HCT116 (cell line): ENCODE data around the gene NDUFAF2. TPM values are rescaled to one million over a fixed set of nuclear protein-coding genes. Genes with fewer than 3 reads are reported as not detected.

Experiments used
- ATAC-seq: fragments of 200-7000 bp; cut with Tn5 transposase; 2 replicates; pipeline ENCODE4 v1.9.1; 2020; ENCODE audit warnings: mild to moderate bottlenecking, moderate library complexity
- BruUV-seq: library from RNA; stranded (reverse); fragments of 400-500 nt; replicated peaks from 2 replicates; lab custom pipeline; 2021; lab: Mats Ljungman, UMichigan
- CTCF ChIA-PET: fragments of 300-600 bp; sonication (Branson Sonifier 250); formaldehyde crosslinking; loops from one replicate; lab custom pipeline; 2021; ENCODE audit warnings: antibody characterized with exemption; lab: Charles Lee
- POLR2A ChIA-PET: fragments of 300-600, 350-600 bp; sonication (Branson Sonifier 250); formaldehyde crosslinking; loops from one replicate; lab custom pipeline; 2021; ENCODE audit warnings: antibody characterized with exemption; lab: Charles Lee
- RAD21 ChIA-PET, 2 experiments: fragments of 300-600 bp; sonication (Branson Sonifier 250); formaldehyde crosslinking; loops; one replicate each; lab custom pipeline; 2023; ENCODE audit warnings: low total read pairs in 2 of 2; ENCODE audit not compliant: uncharacterized antibody in 2 of 2, unreplicated experiment in 2 of 2, low non-redundant PET in 1 of 2; lab: Charles Lee
- DNase-seq: peaks from one replicate; pipeline ENCODE4 v3.0.0-alpha.2; 2010; ENCODE audit warnings: low read depth, low spot score
- H2AFZ ChIP-seq: fragments of 200-600 bp; shearing (Covaris generic), sonication (generic); 2 replicates; pipeline ENCODE4 v1.6.1; 2017; ENCODE audit warnings: low read depth, mixed run types, mixed read lengths, antibody characterized with exemption, low read length; ENCODE audit not compliant: poor library complexity, severe bottlenecking
- H3K27ac ChIP-seq: 2 replicates; pipeline ENCODE4 v1.5.1; 2012; ENCODE audit warnings: low read depth, low read length
- H3K27me3 ChIP-seq: fragments of 200-600 bp; sonication (generic); 2 replicates; pipeline ENCODE4 v1.6.1; 2016; ENCODE audit warnings: mixed run types, low read length, mixed read lengths; ENCODE audit not compliant: insufficient read depth
- H3K36me3 ChIP-seq, 2 experiments: fragments of 200-500 bp in 1 of 2; fragments of 200-600 bp in 1 of 2; sonication (Bioruptor generic) in 1 of 2; sonication (generic) in 1 of 2; 2 replicates each; pipeline versions ENCODE4 v1.5.1 to v1.6.1; 2014 to 2016; ENCODE audit warnings: low read length in 2 of 2, inconsistent platforms in 1 of 2, mixed read lengths in 1 of 2, mixed run types in 1 of 2; ENCODE audit not compliant: insufficient read depth in 2 of 2, control insufficient read depth in 1 of 2
- H3K4me1 ChIP-seq, 2 experiments: fragments of 200-600 bp in 1 of 2; sonication (generic) in 1 of 2; 2 replicates each; pipeline versions ENCODE4 v1.5.1 to v1.6.1; 2012 to 2017; ENCODE audit warnings: low read length in 2 of 2, inconsistent platforms in 1 of 2, mild to moderate bottlenecking in 1 of 2, mixed read lengths in 1 of 2, mixed run types in 1 of 2, moderate library complexity in 1 of 2; ENCODE audit not compliant: insufficient read depth in 2 of 2, control insufficient read depth in 1 of 2
- H3K4me2 ChIP-seq: fragments of 200-600 bp; sonication (generic); 2 replicates; pipeline ENCODE4 v1.6.1; 2017; ENCODE audit warnings: mixed run types, low read length, mixed read lengths
- H3K4me3 ChIP-seq, 2 experiments: fragments of 200-600 bp in 1 of 2; sonication (generic) in 1 of 2; replicated peaks in 1 of 2; 2 replicates each; pipeline ENCODE4 v1.5.1; 2011 to 2016; ENCODE audit warnings: low read length in 2 of 2, control low read depth in 1 of 2, low read depth in 1 of 2, mild to moderate bottlenecking in 1 of 2, mixed read lengths in 1 of 2, mixed run types in 1 of 2
- H3K79me2 ChIP-seq: fragments of 200-600 bp; sonication (generic); 2 replicates; pipeline ENCODE4 v1.6.1; 2017; ENCODE audit warnings: mild to moderate bottlenecking, mixed run types, low read length, moderate library complexity, mixed read lengths; ENCODE audit not compliant: insufficient read depth
- H3K9ac ChIP-seq: fragments of 200-600 bp; sonication (generic); 2 replicates; pipeline ENCODE4 v1.6.1; 2016; ENCODE audit warnings: low read length, mixed read lengths
- H3K9me2 ChIP-seq: fragments of 200-600 bp; sonication (generic), shearing (Covaris generic); 2 replicates; pipeline ENCODE4 v1.6.1; 2017; ENCODE audit warnings: mixed run types, mild to moderate bottlenecking, moderate library complexity; ENCODE audit not compliant: insufficient read depth
- H3K9me3 ChIP-seq, 2 experiments: fragments of 200-500 bp in 1 of 2; fragments of 200-600 bp in 1 of 2; sonication (Bioruptor generic) in 1 of 2; sonication (generic) in 1 of 2; 2 replicates each; pipeline ENCODE4 v1.6.1; 2014 to 2017; ENCODE audit warnings: low read length in 2 of 2, mixed read lengths in 2 of 2, inconsistent platforms in 1 of 2, low read depth in 1 of 2, mild to moderate bottlenecking in 1 of 2, mixed run types in 1 of 2, moderate library complexity in 1 of 2; ENCODE audit not compliant: control insufficient read depth in 1 of 2, insufficient read depth in 1 of 2
- H4K20me1 ChIP-seq: fragments of 200-600 bp; sonication (generic), shearing (Covaris generic); 2 replicates; pipeline ENCODE4 v1.6.1; 2017; ENCODE audit warnings: mixed run types, mild to moderate bottlenecking, moderate library complexity; ENCODE audit not compliant: insufficient read depth
- CBX3 ChIP-seq: IDR thresholded peaks from 2 replicates; pipeline ENCODE4 v1.6.1; 2012; ENCODE audit warnings: low read depth
- CEBPB ChIP-seq: IDR thresholded peaks from 2 replicates; pipeline ENCODE4 v1.6.1; 2012; ENCODE audit warnings: low read depth
- ELF1 ChIP-seq: IDR thresholded peaks from 2 replicates; pipeline ENCODE4 v1.6.1; 2012; ENCODE audit warnings: low read depth, borderline replicate concordance
- EZH2 ChIP-seq: fragments of 200-600 bp; sonication (generic); IDR thresholded peaks from 2 replicates; pipeline ENCODE4 v1.6.1; 2017; ENCODE audit warnings: antibody characterized with exemption, mixed run types
- FOSL1 ChIP-seq: IDR thresholded peaks from 2 replicates; pipeline ENCODE4 v1.6.1; 2012; ENCODE audit warnings: low read depth
- POLR2AphosphoS5 ChIP-seq: IDR thresholded peaks from 2 replicates; pipeline ENCODE4 v1.6.1; 2011; ENCODE audit warnings: mild to moderate bottlenecking, low read depth, low read length, moderate library complexity
- intact Hi-C: fragments of 100-400 bp; cut with micrococcal nuclease; formaldehyde crosslinking; loops from 2 replicates; pipeline ENCODE4 v1.10.0; 2022
- total RNA-seq: library from RNA; stranded (reverse); gene quantifications from one replicate; pipeline ENCODE4 v1.2.1, GENCODE V29; 2021; ENCODE audit not compliant: unreplicated experiment
- TF ChIP-seq, protein P1 (sequence below), 3 experiments: fragments of 200-600 bp in 1 of 3; sonication (generic) in 1 of 3; IDR thresholded peaks in 2 of 3; conservative IDR thresholded peaks in 1 of 3; 2 replicates each; pipeline ENCODE4 v1.5.1; 2012 to 2017; ENCODE audit warnings: low read depth in 2 of 3, low read length in 2 of 3, antibody characterized with exemption in 1 of 3, borderline replicate concordance in 1 of 3, control low read depth in 1 of 3, mild to moderate bottlenecking in 1 of 3, mixed read lengths in 1 of 3, mixed run types in 1 of 3, moderate library complexity in 1 of 3; ENCODE audit not compliant: insufficient read depth in 1 of 3
- TF ChIP-seq, protein P2 (sequence below): IDR thresholded peaks from 2 replicates; pipeline ENCODE4 v1.6.1; 2012; ENCODE audit warnings: low read depth
- TF ChIP-seq, protein P3 (sequence below): IDR thresholded peaks from 2 replicates; pipeline ENCODE4 v1.6.1; 2012

NDUFAF2 gene
- total RNA-seq, 1 experiment from 2014 or later: 36.9 TPM

DNA sequence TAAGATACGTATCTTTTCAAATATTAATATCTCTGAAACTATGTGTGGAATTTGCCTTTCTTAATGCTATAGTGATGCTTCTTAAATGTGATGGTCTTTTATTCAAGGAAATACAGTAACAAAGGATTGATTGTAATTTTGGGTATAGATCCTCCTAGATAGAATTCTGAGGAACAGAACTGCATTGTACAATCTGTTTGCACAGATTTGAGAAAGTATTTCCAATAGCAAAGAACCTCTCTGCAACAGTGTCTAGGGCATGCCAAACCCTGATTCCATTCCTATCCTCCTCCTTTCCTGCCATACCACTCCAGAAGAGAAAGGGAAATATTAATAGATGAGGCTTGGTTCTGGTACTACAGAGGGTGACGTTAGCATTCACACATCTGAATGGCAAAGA lies 206.9 kb downstream of the NDUFAF2 start:
- Histone ChIP-seq H3K79me2 (0 out of 2 replicates have a peak, but pooled peaks cover 2% of the 10 kb centered on the region), H3K36me3 (0 out of 4 replicates have a peak, but pooled peaks cover 0 to 2% of the 10 kb centered on the region in 2 experiments), H3K4me3 (no peak overlapping the region), H3K4me1 (no peaks in the 10 kb centered on the region), H3K4me2 (no peak overlapping the region), H4K20me1 (no peaks in the 10 kb centered on the region), H3K9me2 (no peaks in the 10 kb centered on the region), H3K9me3 (no peaks in the 10 kb centered on the region), H3K9ac (no peak overlapping the region), H3K27ac (no peak overlapping the region), H2AFZ (no peak overlapping the region), H3K27me3 (no peaks in the 10 kb centered on the region)
- no TSS peak for BruUV-seq
- no peak for TF ChIP-seq CBX3
- TF ChIP-seq, protein P1, sequence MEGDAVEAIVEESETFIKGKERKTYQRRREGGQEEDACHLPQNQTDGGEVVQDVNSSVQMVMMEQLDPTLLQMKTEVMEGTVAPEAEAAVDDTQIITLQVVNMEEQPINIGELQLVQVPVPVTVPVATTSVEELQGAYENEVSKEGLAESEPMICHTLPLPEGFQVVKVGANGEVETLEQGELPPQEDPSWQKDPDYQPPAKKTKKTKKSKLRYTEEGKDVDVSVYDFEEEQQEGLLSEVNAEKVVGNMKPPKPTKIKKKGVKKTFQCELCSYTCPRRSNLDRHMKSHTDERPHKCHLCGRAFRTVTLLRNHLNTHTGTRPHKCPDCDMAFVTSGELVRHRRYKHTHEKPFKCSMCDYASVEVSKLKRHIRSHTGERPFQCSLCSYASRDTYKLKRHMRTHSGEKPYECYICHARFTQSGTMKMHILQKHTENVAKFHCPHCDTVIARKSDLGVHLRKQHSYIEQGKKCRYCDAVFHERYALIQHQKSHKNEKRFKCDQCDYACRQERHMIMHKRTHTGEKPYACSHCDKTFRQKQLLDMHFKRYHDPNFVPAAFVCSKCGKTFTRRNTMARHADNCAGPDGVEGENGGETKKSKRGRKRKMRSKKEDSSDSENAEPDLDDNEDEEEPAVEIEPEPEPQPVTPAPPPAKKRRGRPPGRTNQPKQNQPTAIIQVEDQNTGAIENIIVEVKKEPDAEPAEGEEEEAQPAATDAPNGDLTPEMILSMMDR (IDR thresholded peaks at IDR 0.05 in 2 of 3, conservative IDR thresholded peaks at IDR 0.05 in 1 of 3; ENCODE audit: borderline replicate concordance in 1 of 3, insufficient read depth in 1 of 3, low read depth in 2 of 3, low read length in 2 of 3): no peak
- no peak for TF ChIP-seq CEBPB
- TF ChIP-seq, protein P2, sequence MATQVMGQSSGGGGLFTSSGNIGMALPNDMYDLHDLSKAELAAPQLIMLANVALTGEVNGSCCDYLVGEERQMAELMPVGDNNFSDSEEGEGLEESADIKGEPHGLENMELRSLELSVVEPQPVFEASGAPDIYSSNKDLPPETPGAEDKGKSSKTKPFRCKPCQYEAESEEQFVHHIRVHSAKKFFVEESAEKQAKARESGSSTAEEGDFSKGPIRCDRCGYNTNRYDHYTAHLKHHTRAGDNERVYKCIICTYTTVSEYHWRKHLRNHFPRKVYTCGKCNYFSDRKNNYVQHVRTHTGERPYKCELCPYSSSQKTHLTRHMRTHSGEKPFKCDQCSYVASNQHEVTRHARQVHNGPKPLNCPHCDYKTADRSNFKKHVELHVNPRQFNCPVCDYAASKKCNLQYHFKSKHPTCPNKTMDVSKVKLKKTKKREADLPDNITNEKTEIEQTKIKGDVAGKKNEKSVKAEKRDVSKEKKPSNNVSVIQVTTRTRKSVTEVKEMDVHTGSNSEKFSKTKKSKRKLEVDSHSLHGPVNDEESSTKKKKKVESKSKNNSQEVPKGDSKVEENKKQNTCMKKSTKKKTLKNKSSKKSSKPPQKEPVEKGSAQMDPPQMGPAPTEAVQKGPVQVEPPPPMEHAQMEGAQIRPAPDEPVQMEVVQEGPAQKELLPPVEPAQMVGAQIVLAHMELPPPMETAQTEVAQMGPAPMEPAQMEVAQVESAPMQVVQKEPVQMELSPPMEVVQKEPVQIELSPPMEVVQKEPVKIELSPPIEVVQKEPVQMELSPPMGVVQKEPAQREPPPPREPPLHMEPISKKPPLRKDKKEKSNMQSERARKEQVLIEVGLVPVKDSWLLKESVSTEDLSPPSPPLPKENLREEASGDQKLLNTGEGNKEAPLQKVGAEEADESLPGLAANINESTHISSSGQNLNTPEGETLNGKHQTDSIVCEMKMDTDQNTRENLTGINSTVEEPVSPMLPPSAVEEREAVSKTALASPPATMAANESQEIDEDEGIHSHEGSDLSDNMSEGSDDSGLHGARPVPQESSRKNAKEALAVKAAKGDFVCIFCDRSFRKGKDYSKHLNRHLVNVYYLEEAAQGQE: no peak
- TF ChIP-seq POLR2AphosphoS5: no peak
- TF ChIP-seq EZH2: no peak
- TF ChIP-seq FOSL1: no peak
- TF ChIP-seq ELF1: no peak
- TF ChIP-seq, protein P3, sequence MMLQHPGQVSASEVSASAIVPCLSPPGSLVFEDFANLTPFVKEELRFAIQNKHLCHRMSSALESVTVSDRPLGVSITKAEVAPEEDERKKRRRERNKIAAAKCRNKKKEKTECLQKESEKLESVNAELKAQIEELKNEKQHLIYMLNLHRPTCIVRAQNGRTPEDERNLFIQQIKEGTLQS: no peak
- ChIA-PET POLR2A (no interaction called here), CTCF (no interaction called here), RAD21 (no interaction called here)
- intact Hi-C loops: no loop called here
- DNase-seq (no peak), ATAC-seq (no peak)
